ENCODE data around the gene FCSK. TPM values are rescaled to one million over a fixed set of nuclear protein-coding genes. Genes with fewer than 3 reads are reported as not detected.

FCSK gene
- polyA plus RNA-seq, 1 donor from 2014 or later, result 10.7 TPM

- TF ChIP-seq TAF1 (IDR thresholded peaks at IDR 0.05; ENCODE audit: low read depth), result no peak
- TF ChIP-seq CTCF (IDR thresholded peaks at IDR 0.05; ENCODE audit: poor library complexity, severe bottlenecking), result no peak
- no peak for TF ChIP-seq REST (IDR thresholded peaks at IDR 0.05; ENCODE audit: borderline replicate concordance)
- TF ChIP-seq RAD21 (conservative IDR thresholded peaks at IDR 0.05), result no peak
- no peak for TF ChIP-seq POLR2AphosphoS5 (IDR thresholded peaks at IDR 0.05)
Observed at GRCh38 chr16:70465999-70466804, 11.8 kb downstream of the FCSK start.

GRCh38 chr16:70466805-70467076, 12.3 kb downstream of the FCSK start:
- no peak overlapping the region for H3K4me3 ChIP-seq (ENCODE audit: low read length)
- no peaks in the 10 kb centered on the region for H3F3A ChIP-seq (ENCODE audit: insufficient read depth, low read length, poor library complexity, severe bottlenecking)
- H3K27ac ChIP-seq (ENCODE audit: low read length), result no peak overlapping the region
- no peaks in the 10 kb centered on the region for H3K36me3 ChIP-seq (ENCODE audit: insufficient read depth, low read length)
- H3K4me2 ChIP-seq (ENCODE audit: low read length), result no peak overlapping the region
- no peaks in the 10 kb centered on the region for H3K27me3 ChIP-seq (ENCODE audit: insufficient read depth, low read depth, low read length)
- no peaks in the 10 kb centered on the region for H3K79me2 ChIP-seq (replicated peaks; ENCODE audit: insufficient read depth, low read length)
- H4K20me1 ChIP-seq (ENCODE audit: insufficient read depth), result no peaks in the 10 kb centered on the region
- no peak overlapping the region for H2AFZ ChIP-seq (ENCODE audit: low read depth, low read length)
- H3K9me3 ChIP-seq (ENCODE audit: low read length), result no peaks in the 10 kb centered on the region
- TF ChIP-seq REST (IDR thresholded peaks at IDR 0.05; ENCODE audit: borderline replicate concordance) (no peak), SMC3 (conservative IDR thresholded peaks at IDR 0.05; ENCODE audit: poor library complexity) (no peak), RAD21 (conservative IDR thresholded peaks at IDR 0.05) (no peak), POLR2AphosphoS5 (IDR thresholded peaks at IDR 0.05) (no peak), MXI1 (conservative IDR thresholded peaks at IDR 0.05; ENCODE audit: poor library complexity, severe bottlenecking) (no peak), CTCF (IDR thresholded peaks at IDR 0.05; ENCODE audit: poor library complexity, severe bottlenecking) (no peak)
- H3K9me2 ChIP-seq (ENCODE audit: insufficient read depth, low read length), result no peaks in the 10 kb centered on the region
- no peak overlapping the region for H3K9ac ChIP-seq (ENCODE audit: low read length)

More at GRCh38 chr16:70465999-70466804, 11.8 kb downstream of the FCSK start:
- Histone ChIP-seq H2AFZ (ENCODE audit: low read depth, low read length) (no peak overlapping the region), H3K79me2 (replicated peaks; ENCODE audit: insufficient read depth, low read length) (no peaks in the 10 kb centered on the region), H3K4me2 (ENCODE audit: low read length) (no peak overlapping the region), H3F3A (ENCODE audit: insufficient read depth, low read length, poor library complexity, severe bottlenecking) (no peaks in the 10 kb centered on the region), H3K4me3 (ENCODE audit: low read length) (no peak overlapping the region), H4K20me1 (ENCODE audit: insufficient read depth) (no peaks in the 10 kb centered on the region), H3K36me3 (ENCODE audit: insufficient read depth, low read length) (no peaks in the 10 kb centered on the region), H3K9me3 (ENCODE audit: low read length) (no peaks in the 10 kb centered on the region), H3K27ac (ENCODE audit: low read length) (no peak overlapping the region), H3K9me2 (ENCODE audit: insufficient read depth, low read length) (no peaks in the 10 kb centered on the region), H3K9ac (ENCODE audit: low read length) (no peak overlapping the region), H3K27me3 (ENCODE audit: insufficient read depth, low read depth, low read length) (no peaks in the 10 kb centered on the region)
